ENCODE results near the gene DNAJC3. TPM values are rescaled to one million over a fixed set of nuclear protein-coding genes. Genes with fewer than 3 reads are reported as not detected.
"Not testable (repeated sequence)": the region's sequence is repeated elsewhere in the genome, so short reads cannot be mapped to it uniquely, and the experiment has no call there.

Gene DNAJC3
- total RNA-seq, 4 donors from 2014 or later: 42.9 to 46.3 (median 46.0) TPM

DNA sequence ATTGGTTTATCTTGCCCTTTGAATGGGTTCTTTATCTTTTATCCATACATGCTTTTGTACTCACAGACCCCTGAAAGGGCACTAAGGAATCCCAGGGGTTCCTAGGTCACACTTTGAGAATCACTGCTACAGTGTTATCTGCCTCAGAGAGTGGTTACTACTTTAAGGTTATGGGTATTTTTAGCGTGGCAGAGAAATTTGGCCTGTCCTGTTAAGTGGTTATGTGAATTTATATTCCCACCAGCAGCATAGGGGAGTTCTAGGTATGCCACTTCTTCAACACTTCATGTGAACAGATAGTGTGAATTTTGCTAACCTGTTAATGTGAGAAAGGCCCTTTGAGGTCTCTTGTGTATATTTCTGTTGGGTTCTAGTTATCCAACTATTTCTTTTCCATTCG lies 75.7 kb downstream of the DNAJC3 start:
- Histone ChIP-seq H3K4me3 (no peak overlapping the region), H3K27ac (no peak overlapping the region), H3K4me1 (no peaks in the 10 kb centered on the region), H3K27me3 (no peaks in the 10 kb centered on the region), H3K36me3 (no peaks in the 10 kb centered on the region), H3K9me3 (no peaks in the 10 kb centered on the region)
- DNase-seq (ENCODE audit: low spot score in 2 of 2): no peak
- WGBS, 2 donors: 66 to 77% methylated on average over 2 of the region's 2 CpGs
- TF ChIP-seq EP300 (IDR thresholded peaks at IDR 0.05) (no peak), CTCF (IDR thresholded peaks at IDR 0.05) (no peak), POLR2A (IDR thresholded peaks at IDR 0.05) (no peak)

GRCh38 chr13:95754069-95754468 lies 77.1 kb downstream of the DNAJC3 start:
- no peak overlapping the region for H3K27ac ChIP-seq
- WGBS, 2 donors: 81 to 83% methylated on average over 4 of the region's 4 CpGs
- DNase-seq (ENCODE audit: low spot score in 2 of 2): no peak
- H3K27me3 ChIP-seq: no peaks in the 10 kb centered on the region
- H3K4me1 ChIP-seq: no peaks in the 10 kb centered on the region
- TF ChIP-seq POLR2A (IDR thresholded peaks at IDR 0.05) (no peak), CTCF (IDR thresholded peaks at IDR 0.05) (no peak), EP300 (IDR thresholded peaks at IDR 0.05) (no peak)
- no peak overlapping the region for H3K4me3 ChIP-seq
- no peaks in the 10 kb centered on the region for H3K36me3 ChIP-seq
- H3K9me3 ChIP-seq: no peaks in the 10 kb centered on the region

- Histone ChIP-seq H3K4me3 (no peak overlapping the region), H3K36me3 (peaks cover 0 to 10% (median 0%) of the 10 kb centered on the region in 3 donors), H3K4me1 (no peaks in the 10 kb centered on the region), H3K27me3 (no peaks in the 10 kb centered on the region), H3K9me3 (no peaks in the 10 kb centered on the region), H3K27ac (no peak overlapping the region)
- WGBS, 2 donors: 90 to 92% methylated on average over 5 of the region's 5 CpGs
- no peak for TF ChIP-seq EP300 (IDR thresholded peaks at IDR 0.05)
- TF ChIP-seq CTCF (IDR thresholded peaks at IDR 0.05): no peak
- TF ChIP-seq POLR2A (IDR thresholded peaks at IDR 0.05): no peak
- no peak for DNase-seq (ENCODE audit: low spot score in 2 of 2)
Measured at GRCh38 chr13:95756072-95756471, 79.1 kb downstream of the DNAJC3 start.

DNA sequence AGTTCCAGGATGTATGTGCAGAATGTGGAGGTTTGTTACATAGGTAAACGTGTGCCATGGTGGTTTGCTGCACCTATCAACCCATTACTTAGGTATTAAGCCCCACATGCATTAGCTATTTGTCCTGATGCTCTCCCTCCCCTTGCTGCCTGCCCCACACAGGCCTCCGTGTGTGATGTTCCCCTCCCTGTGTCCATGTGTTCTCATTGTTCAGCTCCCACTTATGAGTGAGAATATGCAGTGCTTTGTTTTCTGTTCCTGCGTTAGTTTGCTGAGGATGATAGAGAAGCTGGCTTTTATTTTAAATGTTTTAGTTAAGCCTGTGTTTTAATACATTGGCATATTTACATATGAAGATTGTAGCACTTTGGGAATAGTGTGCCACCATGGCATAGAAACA lies 85.7 kb downstream of the DNAJC3 start:
- H3K4me1 ChIP-seq; H3K27me3 ChIP-seq; H3K9me3 ChIP-seq; H3K27ac ChIP-seq; H3K4me3 ChIP-seq; DNase-seq (ENCODE audit: low spot score in 2 of 2): not testable (repeated sequence)
- peaks cover 0 to 60% (median 5%) of the 10 kb centered on the region in 3 donors for H3K36me3 ChIP-seq
- WGBS, 2 donors: 62 to 75% methylated on average over 3 of the region's 3 CpGs

- 77 to 82% methylated on average over 4 of the region's 4 CpGs for WGBS, 2 donors
- Histone ChIP-seq H3K27ac (no peak overlapping the region), H3K9me3 (no peaks in the 10 kb centered on the region), H3K36me3 (peaks cover 0 to 65% (median 5%) of the 10 kb centered on the region in 3 donors), H3K27me3 (no peaks in the 10 kb centered on the region), H3K4me3 (no peak overlapping the region), H3K4me1 (no peaks in the 10 kb centered on the region)
- TF ChIP-seq EP300 (IDR thresholded peaks at IDR 0.05) (no peak), POLR2A (IDR thresholded peaks at IDR 0.05) (no peak)
- no peak for DNase-seq (ENCODE audit: low spot score in 2 of 2)
Measured at GRCh38 chr13:95763601-95764000, 86.7 kb downstream of the DNAJC3 start.

DNA sequence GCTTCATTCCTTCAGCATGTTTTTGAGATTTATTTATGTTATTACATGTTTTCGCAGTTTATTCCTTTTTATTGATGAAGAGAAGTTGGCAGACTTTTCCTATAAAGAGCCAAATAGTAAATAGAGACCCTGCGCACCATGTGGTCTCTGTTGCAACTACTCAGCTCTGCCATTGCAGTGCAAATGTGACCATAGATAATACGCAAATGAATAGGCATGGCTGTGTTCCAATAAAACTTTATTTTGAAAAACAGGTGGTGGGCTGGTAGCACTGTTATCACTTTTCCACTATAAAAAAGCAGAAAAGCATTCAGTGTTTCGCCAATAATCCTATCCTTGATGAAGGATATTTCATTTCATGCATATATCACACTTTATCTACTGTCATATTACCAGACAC lies 95.0 kb downstream of the DNAJC3 start:
- Histone ChIP-seq H3K27me3 (no peaks in the 10 kb centered on the region), H3K4me3 (no peak overlapping the region), H3K4me1 (no peaks in the 10 kb centered on the region), H3K36me3 (peaks cover 0 to 52% (median 0%) of the 10 kb centered on the region in 3 donors), H3K9me3 (no peaks in the 10 kb centered on the region), H3K27ac (no peak overlapping the region)
- no peak for TF ChIP-seq POLR2A (IDR thresholded peaks at IDR 0.05)
- no peak for TF ChIP-seq CTCF (IDR thresholded peaks at IDR 0.05)
- no peak for TF ChIP-seq EP300 (IDR thresholded peaks at IDR 0.05)
- DNase-seq (ENCODE audit: low spot score in 2 of 2): no peak
- 93 to 94% methylated on average over 4 of the region's 4 CpGs for WGBS, 2 donors
